ENCODE results near the gene TLR6. TPM values are rescaled to one million over a fixed set of nuclear protein-coding genes. Genes with fewer than 3 reads are reported as not detected.

The TLR6 gene
- total and polyA plus RNA-seq, 10 of the 15 experiments (the other 5 are each of a cell fraction or from before 2014, with no cell fraction given): 1.1 to 49.4 (median 12.5) TPM

DNA sequence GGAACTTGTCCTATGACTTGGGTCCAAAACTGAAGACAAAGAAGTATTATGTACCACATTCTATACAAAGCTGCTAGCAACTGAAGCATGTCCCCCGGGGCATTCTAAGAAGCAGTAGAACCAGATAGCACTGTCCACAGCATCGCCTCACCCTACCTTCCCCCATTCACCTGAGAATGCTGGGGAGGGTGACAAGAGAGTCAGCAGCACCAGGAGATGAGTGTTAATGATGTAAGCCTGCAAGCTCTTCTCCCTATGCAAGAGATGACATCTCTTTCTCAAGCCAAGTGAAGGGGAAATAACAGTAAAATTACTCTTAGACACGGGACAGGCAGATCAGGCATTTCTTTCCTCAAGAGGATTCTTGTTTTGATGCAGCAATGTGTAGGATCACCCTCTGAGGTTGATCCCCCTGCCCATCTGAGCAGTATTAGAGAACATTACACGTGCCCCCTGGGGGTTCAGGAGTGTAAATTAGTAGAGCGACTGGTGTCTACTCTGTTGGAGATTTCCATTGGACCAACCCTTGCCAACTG is 38.1 kb downstream of the TLR6 start (continued):
- peak; percentile 56; the same call in 1 of the 2 replicates for TF ChIP-seq DPF2 (IDR thresholded peaks at IDR 0.05)
- TF ChIP-seq NRF1 (conservative IDR thresholded peaks at IDR 0.05; ENCODE audit: low read depth, low read length): no peak
- TF ChIP-seq, protein P1, sequence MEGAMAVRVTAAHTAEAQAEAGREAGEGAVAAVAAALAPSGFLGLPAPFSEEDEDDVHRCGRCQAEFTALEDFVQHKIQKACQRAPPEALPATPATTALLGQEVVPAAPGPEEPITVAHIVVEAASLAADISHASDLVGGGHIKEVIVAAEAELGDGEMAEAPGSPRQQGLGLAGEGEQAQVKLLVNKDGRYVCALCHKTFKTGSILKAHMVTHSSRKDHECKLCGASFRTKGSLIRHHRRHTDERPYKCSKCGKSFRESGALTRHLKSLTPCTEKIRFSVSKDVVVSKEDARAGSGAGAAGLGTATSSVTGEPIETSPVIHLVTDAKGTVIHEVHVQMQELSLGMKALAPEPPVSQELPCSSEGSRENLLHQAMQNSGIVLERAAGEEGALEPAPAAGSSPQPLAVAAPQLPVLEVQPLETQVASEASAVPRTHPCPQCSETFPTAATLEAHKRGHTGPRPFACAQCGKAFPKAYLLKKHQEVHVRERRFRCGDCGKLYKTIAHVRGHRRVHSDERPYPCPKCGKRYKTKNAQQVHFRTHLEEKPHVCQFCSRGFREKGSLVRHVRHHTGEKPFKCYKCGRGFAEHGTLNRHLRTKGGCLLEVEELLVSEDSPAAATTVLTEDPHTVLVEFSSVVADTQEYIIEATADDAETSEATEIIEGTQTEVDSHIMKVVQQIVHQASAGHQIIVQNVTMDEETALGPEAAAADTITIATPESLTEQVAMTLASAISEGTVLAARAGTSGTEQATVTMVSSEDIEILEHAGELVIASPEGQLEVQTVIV (IDR thresholded peaks at IDR 0.05; ENCODE audit: borderline replicate concordance, partially characterized antibody): no peak
- TF ChIP-seq SP1 (IDR thresholded peaks at IDR 0.05; ENCODE audit: low read depth, low read length): peak; percentile 45
- peak; percentile 27; the same call in 1 of the 2 replicates for TF ChIP-seq STAT1 (conservative IDR thresholded peaks at IDR 0.05)
- TF ChIP-seq YY1 (IDR thresholded peaks at IDR 0.05; ENCODE audit: low read depth, low read length): 0 out of 2 replicates have a peak, but pooled peaks have one; percentile 11
- TF ChIP-seq SIN3A (IDR thresholded peaks at IDR 0.05; ENCODE audit: low read depth, low read length): no peak
- TF ChIP-seq ESRRA (IDR thresholded peaks at IDR 0.05; ENCODE audit: low read length): peak; percentile 63; the same call in 1 of the 2 replicates
- TF ChIP-seq PAX8 (IDR thresholded peaks at IDR 0.05): no peak
- peak; percentile 64 for TF ChIP-seq JUNB (IDR thresholded peaks at IDR 0.05)
- no peak for TF ChIP-seq SMAD5 (IDR thresholded peaks at IDR 0.05; ENCODE audit: low read depth)
- 0 out of 2 replicates have a peak, but pooled peaks have one; percentile 41 for TF ChIP-seq CBFB (IDR thresholded peaks at IDR 0.05; ENCODE audit: low read depth)
- peak; percentile 38; the same call in 1 of the 2 replicates for TF ChIP-seq MEF2A (IDR thresholded peaks at IDR 0.05; ENCODE audit: insufficient read depth, low read depth, low read length)
- TF ChIP-seq JUND (IDR thresholded peaks at IDR 0.05; ENCODE audit: low read depth, low read length): peak; percentile 69; the same call in 1 of the 2 replicates
- TF ChIP-seq ZZZ3 (IDR thresholded peaks at IDR 0.05; ENCODE audit: control insufficient read depth, insufficient read length, low read depth): no peak
- no peak for TF ChIP-seq ZNF217 (IDR thresholded peaks at IDR 0.05)
- TF ChIP-seq CREM (IDR thresholded peaks at IDR 0.05; ENCODE audit: low read depth): peak; percentile 90
- TF ChIP-seq SUPT20H (IDR thresholded peaks at IDR 0.05; ENCODE audit: borderline replicate concordance, control insufficient read depth, low read depth, low read length): no peak
- peak; percentile 98 for TF ChIP-seq ATF7 (IDR thresholded peaks at IDR 0.05; ENCODE audit: low read depth)
- TF ChIP-seq RELA (IDR thresholded peaks at IDR 0.05; ENCODE audit: borderline replicate concordance, partially characterized antibody): peak; percentile 82
- TF ChIP-seq, protein P2, sequence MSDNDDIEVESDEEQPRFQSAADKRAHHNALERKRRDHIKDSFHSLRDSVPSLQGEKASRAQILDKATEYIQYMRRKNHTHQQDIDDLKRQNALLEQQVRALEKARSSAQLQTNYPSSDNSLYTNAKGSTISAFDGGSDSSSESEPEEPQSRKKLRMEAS (IDR thresholded peaks at IDR 0.05; ENCODE audit: low read depth, low read length): no peak
- TF ChIP-seq CHD4 (IDR thresholded peaks at IDR 0.05): no peak
- peak; percentile 39; the same call in 1 of the 2 replicates for TF ChIP-seq POLR2AphosphoS5 (IDR thresholded peaks at IDR 0.05; ENCODE audit: low read length)
- no peak for TF ChIP-seq SRF (IDR thresholded peaks at IDR 0.05; ENCODE audit: low read depth in 2 of 2, low read length in 2 of 2)
- TF ChIP-seq, protein P3, sequence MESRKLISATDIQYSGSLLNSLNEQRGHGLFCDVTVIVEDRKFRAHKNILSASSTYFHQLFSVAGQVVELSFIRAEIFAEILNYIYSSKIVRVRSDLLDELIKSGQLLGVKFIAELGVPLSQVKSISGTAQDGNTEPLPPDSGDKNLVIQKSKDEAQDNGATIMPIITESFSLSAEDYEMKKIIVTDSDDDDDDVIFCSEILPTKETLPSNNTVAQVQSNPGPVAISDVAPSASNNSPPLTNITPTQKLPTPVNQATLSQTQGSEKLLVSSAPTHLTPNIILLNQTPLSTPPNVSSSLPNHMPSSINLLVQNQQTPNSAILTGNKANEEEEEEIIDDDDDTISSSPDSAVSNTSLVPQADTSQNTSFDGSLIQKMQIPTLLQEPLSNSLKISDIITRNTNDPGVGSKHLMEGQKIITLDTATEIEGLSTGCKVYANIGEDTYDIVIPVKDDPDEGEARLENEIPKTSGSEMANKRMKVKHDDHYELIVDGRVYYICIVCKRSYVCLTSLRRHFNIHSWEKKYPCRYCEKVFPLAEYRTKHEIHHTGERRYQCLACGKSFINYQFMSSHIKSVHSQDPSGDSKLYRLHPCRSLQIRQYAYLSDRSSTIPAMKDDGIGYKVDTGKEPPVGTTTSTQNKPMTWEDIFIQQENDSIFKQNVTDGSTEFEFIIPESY (IDR thresholded peaks at IDR 0.05): no peak
- TF ChIP-seq, protein P4, sequence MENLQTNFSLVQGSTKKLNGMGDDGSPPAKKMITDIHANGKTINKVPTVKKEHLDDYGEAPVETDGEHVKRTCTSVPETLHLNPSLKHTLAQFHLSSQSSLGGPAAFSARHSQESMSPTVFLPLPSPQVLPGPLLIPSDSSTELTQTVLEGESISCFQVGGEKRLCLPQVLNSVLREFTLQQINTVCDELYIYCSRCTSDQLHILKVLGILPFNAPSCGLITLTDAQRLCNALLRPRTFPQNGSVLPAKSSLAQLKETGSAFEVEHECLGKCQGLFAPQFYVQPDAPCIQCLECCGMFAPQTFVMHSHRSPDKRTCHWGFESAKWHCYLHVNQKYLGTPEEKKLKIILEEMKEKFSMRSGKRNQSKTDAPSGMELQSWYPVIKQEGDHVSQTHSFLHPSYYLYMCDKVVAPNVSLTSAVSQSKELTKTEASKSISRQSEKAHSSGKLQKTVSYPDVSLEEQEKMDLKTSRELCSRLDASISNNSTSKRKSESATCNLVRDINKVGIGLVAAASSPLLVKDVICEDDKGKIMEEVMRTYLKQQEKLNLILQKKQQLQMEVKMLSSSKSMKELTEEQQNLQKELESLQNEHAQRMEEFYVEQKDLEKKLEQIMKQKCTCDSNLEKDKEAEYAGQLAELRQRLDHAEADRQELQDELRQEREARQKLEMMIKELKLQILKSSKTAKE (IDR thresholded peaks at IDR 0.05; ENCODE audit: low read depth, poor library complexity, severe bottlenecking): peak; percentile 76
- TF ChIP-seq SPI1 (IDR thresholded peaks at IDR 0.05; ENCODE audit: borderline replicate concordance, insufficient read depth, low read depth, low read length): 0 out of 2 replicates have a peak, but pooled peaks have one; percentile 10
